Psoas muscle (tissue), 8 donors: Measurements from ENCODE around the gene NCSTN. TPM values are rescaled to one million over a fixed set of nuclear protein-coding genes. Genes with fewer than 3 reads are reported as not detected.

Experiments
- ATAC-seq, 4 donors: fragments of 200-7000 bp; cut with Tn5 transposase; one replicate each; pipeline ENCODE4 v1.9.1; 2020; ENCODE audit warnings: moderate library complexity in 3 of 4, mild to moderate bottlenecking in 2 of 4
- DNase-seq, 2 donors: peaks; one replicate each; pipeline ENCODE4 v3.0.0-alpha.2; 2020
- H3K27ac ChIP-seq: fragments of 200-600 bp; one replicate; pipeline ENCODE4 v1.8.0; 2022
- H3K27me3 ChIP-seq, 3 donors: fragments of 200-600 bp in 1 of 3; one replicate each; pipeline versions ENCODE4 v1.6.1 to v1.8.0; 2013 to 2022; ENCODE audit warnings: low read length in 2 of 3, mild to moderate bottlenecking in 2 of 3, moderate library complexity in 1 of 3; ENCODE audit not compliant: insufficient read depth in 3 of 3
- H3K36me3 ChIP-seq, 2 donors: fragments of 200-600 bp in 1 of 2; one replicate each; pipeline versions ENCODE4 v1.6.1 to v1.8.0; 2013 to 2022; ENCODE audit warnings: low read depth in 1 of 2, mild to moderate bottlenecking in 1 of 2, moderate library complexity in 1 of 2; ENCODE audit not compliant: insufficient read depth in 1 of 2
- H3K4me1 ChIP-seq: fragments of 200-600 bp; one replicate; pipeline ENCODE4 v1.8.0; 2022
- H3K4me3 ChIP-seq: fragments of 200-600 bp; one replicate; pipeline ENCODE4 v1.8.0; 2022; ENCODE audit warnings: mild to moderate bottlenecking
- H3K9me3 ChIP-seq: fragments of 200-600 bp; one replicate; pipeline ENCODE4 v1.8.0; 2022
- WGBS, 3 donors: extraction: QIAGEN DNeasy Blood & Tissue Kit; methylation state at CpG; one replicate each; pipeline versions ENCODE4 v1.1.6 to v1.1.7; 2013; 5-methylcytosine and 5-hydroxymethylcytosine counted together
- intact Hi-C, 2 donors: fragments of 100-400 bp; cut with DNase I; formaldehyde crosslinking; loops; one replicate each; pipeline versions ENCODE4 v1.11.0 to v1.14.2; 2022
- polyA plus RNA-seq, 3 donors: library from polyadenylated mRNA; stranded (reverse); fragments of 200-250 nt; gene quantifications; one replicate each; pipeline ENCODE4 v1.2.3, GENCODE V29; 2013
- total RNA-seq, 4 donors: library from RNA; stranded (reverse); fragmentation: NEBNext Ultra II Directional in 2 of 4; extraction: Animal tissue kit (Norgen Biotek cat#: 25700) in 2 of 4; gene quantifications; one replicate each; pipeline versions ENCODE4 v1.2.1 to v1.2.4, GENCODE V29; 2021 to 2023
- TF ChIP-seq, protein P1 (sequence below): fragments of 200-600 bp; IDR thresholded peaks from one replicate; pipeline ENCODE4 v1.8.0; 2022; ENCODE audit warnings: antibody characterized with exemption
- donor health status: healthy with polysubstance abuse.
- donor health status: DM: no; HTN: no; CAD: no; lungs with moderate emphysema.
- donor health status: Bipolar disorder and iron deficiency.
- donor health status: healthy.
- donor health status: DM: yes; HTN: yes; CAD: no.
- donor health status: DM: no; HTN: no; CAD: no.
- donor health status: DM: no; HTN: no; CAD: no.
- donor health status: DM: yes; HTN: yes; CAD: no.

Gene NCSTN
- total and polyA plus RNA-seq, 7 donors = 23.5 to 49.8 (median 33.6) TPM

DNA sequence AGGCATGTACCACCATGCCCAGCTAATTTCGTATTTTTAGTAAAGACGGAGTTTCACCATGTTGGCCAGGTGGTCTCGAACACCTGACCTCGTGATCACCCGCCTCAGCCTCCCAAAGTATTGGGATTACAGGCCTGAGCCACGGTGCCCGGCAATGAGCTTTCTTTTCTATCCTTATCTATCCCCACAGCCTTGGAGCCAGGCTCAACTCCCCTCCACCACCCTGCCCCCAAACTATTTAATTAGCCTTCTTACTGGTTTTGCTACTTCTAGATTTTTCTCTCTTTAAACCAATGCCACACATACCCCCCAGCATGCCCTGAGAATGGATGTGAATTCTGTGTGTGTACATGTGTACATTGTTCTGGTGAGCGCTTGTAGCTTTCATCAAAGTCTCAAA is 51.5 kb downstream of the NCSTN start:
- intact Hi-C loops = no loop called here
- no peaks in the 10 kb centered on the region for H3K36me3 ChIP-seq
- no peaks in the 10 kb centered on the region for H3K4me1 ChIP-seq
- H3K9me3 ChIP-seq = no peaks in the 10 kb centered on the region
- no peak overlapping the region for H3K4me3 ChIP-seq
- no peak overlapping the region for H3K27ac ChIP-seq
- 94 to 95% (median 95%) methylated on average over 8 of the region's 8 CpGs for WGBS, 3 donors
- TF ChIP-seq, protein P1, sequence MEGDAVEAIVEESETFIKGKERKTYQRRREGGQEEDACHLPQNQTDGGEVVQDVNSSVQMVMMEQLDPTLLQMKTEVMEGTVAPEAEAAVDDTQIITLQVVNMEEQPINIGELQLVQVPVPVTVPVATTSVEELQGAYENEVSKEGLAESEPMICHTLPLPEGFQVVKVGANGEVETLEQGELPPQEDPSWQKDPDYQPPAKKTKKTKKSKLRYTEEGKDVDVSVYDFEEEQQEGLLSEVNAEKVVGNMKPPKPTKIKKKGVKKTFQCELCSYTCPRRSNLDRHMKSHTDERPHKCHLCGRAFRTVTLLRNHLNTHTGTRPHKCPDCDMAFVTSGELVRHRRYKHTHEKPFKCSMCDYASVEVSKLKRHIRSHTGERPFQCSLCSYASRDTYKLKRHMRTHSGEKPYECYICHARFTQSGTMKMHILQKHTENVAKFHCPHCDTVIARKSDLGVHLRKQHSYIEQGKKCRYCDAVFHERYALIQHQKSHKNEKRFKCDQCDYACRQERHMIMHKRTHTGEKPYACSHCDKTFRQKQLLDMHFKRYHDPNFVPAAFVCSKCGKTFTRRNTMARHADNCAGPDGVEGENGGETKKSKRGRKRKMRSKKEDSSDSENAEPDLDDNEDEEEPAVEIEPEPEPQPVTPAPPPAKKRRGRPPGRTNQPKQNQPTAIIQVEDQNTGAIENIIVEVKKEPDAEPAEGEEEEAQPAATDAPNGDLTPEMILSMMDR = no peak
- DNase-seq (no peak), ATAC-seq (no peak)
- H3K27me3 ChIP-seq = peaks cover 0 to 11% (median 2%) of the 10 kb centered on the region in 3 donors

DNA sequence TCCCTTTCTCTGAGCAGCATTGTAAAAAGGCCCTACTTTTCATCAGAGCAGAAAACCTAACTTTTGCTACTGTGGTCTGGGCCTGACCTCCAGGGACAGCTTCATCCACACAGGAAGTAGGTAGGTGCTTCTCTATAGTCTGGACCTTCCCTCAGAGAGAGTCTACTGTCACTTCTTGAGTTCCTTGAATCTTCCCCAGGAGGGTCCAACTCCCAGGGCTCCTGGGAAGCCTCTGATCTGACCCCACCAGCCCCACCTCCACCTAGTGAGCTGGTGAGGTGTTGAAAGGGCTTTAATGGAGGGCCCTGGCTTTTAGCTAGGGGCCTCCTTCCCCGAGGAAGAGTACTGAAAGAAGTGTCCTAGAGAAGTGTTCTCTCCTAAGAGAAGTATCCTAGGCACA is 54.5 kb downstream of the NCSTN start:
- ATAC-seq (no peak), DNase-seq (no peak)
- Histone ChIP-seq H3K27ac (no peak overlapping the region), H3K4me1 (peaks cover 4% of the 10 kb centered on the region), H3K36me3 (no peaks in the 10 kb centered on the region), H3K4me3 (no peak overlapping the region), H3K9me3 (no peaks in the 10 kb centered on the region), H3K27me3 (peaks cover 0 to 32% (median 7%) of the 10 kb centered on the region in 3 donors)
- TF ChIP-seq, protein P1 = no peak
- 52 to 63% (median 55%) methylated on average over 1 of the region's 1 CpG for WGBS, 3 donors
- intact Hi-C loops = no loop called here

DNA sequence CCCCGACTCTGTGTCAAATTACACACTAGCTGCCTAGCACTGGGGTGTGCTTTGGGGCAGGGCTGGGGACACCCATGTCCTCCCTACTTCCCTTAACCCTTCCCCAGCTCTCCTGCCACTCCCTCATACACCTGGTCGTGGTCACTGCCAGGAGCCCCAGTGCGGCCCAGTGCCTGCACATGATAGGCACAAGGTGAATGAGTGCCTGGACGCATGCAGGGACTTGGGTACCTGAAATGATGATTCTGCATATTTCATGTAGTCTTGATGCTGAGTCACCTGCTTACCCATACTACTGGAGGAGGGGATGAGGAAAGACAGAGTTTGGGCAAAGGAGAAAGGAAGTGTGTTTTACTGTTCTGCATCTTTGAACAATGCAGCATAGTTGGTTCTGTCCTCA is 55.6 kb downstream of the NCSTN start:
- H3K27ac ChIP-seq = no peak overlapping the region
- peaks cover 0 to 32% (median 7%) of the 10 kb centered on the region in 3 donors for H3K27me3 ChIP-seq
- intact Hi-C loops = no loop called here
- DNase-seq (no peak), ATAC-seq (no peak)
- H3K36me3 ChIP-seq = no peaks in the 10 kb centered on the region
- no peak overlapping the region for H3K4me3 ChIP-seq
- H3K9me3 ChIP-seq = no peaks in the 10 kb centered on the region
- TF ChIP-seq, protein P1 = no peak
- H3K4me1 ChIP-seq = peaks cover 4% of the 10 kb centered on the region
- WGBS, 3 donors = 73 to 80% (median 80%) methylated on average over 4 of the region's 4 CpGs

DNA sequence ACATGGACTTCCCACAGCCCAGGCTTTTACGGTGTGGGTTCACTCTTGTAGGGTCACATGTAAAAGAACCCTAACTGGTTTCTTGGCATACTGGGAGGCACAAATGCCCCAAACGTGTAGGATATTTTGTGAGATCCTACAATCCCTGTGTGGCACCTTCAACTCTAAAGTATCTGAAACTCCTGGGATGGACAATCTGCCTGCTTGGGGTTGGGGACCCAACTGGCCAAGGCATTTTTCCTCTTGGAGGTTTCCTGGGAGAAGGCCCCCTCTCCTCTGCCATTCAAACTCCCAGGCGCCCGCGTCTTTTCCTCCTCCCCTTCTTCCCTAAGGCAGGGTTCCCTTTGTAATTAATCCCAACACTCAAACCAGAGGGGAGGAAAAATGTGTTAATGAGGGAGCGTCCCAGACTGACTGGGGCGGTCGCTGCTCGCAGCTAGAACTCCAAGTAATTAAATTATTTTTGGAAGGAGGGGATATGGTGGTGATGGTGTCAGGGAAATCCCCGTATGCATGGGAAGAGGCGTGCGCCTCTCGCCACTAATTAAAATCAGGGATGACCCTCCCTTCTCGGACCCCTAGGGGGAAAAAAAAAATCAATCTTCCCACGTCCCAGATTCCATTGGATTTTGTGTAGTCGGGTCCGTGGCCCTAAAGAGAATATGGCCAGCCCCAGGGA is 56.5 kb downstream of the NCSTN start:
- 30 to 43% (median 37%) methylated on average over 17 of the region's 17 CpGs for WGBS, 3 donors

More for the DNA sequence above, 56.5 kb downstream of the NCSTN start:
- H3K4me3 ChIP-seq = peak overlapping the region; percentile 74
- intact Hi-C loops = no loop called here
- DNase-seq (no peak), ATAC-seq (peak in 2 of 4 donors; percentile 3 to 22)
- H3K27ac ChIP-seq = peak overlapping the region; percentile 46
- H3K27me3 ChIP-seq = peaks cover 0 to 27% (median 7%) of the 10 kb centered on the region in 3 donors
- TF ChIP-seq, protein P1 = no peak
- H3K36me3 ChIP-seq = no peaks in the 10 kb centered on the region
- peaks cover 4% of the 10 kb centered on the region for H3K4me1 ChIP-seq
- H3K9me3 ChIP-seq = no peaks in the 10 kb centered on the region
